ENCODE results near the gene CCDC167.

The CCDC167 gene

DNA sequence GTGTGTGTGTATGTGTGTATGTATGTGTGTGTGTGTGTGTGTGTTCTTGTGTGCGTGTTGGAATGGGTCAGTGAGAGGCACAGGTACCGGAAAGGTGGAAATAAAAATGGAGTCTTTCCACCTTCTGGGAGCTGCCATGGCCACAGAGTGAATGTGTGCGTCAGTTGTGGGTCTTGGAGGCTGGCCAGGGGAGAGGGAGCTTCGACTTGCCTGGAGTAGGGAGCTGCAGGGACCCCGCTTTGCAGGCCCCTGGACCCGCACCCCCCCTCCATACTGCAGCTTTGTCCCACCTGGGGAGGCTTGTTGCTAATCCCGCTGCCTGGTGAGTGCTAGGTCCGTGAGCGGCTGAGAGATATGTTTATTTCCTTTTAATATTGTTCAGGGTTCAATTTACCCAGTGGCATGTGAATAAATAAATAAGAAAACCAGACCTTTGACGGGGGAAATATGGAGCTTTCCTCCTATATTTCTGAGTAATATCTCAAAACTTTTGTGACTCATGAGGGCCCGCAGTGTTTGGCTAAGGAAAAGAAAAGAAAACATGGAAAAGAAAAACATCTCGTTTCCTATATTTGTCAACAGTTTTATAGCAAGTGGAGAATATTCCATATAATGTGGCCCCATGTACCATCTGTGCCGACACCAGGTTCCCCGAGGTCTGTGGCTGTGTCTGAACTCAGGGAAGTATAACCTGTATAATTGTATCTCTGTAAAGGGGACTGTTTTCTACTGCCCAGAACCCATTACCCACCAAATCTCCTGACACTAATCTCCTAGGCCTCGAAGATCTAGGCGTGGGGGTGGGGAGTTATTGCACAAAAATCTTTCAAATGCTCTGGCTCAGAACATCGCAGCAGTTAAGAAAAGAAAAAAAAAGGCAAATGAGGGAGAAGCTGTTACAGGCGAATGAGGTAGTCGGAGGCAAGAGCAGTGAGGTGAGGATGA is 24.6 kb upstream of the CCDC167 start:
- H3K4me2 ChIP-seq: no peak overlapping the region

DNA sequence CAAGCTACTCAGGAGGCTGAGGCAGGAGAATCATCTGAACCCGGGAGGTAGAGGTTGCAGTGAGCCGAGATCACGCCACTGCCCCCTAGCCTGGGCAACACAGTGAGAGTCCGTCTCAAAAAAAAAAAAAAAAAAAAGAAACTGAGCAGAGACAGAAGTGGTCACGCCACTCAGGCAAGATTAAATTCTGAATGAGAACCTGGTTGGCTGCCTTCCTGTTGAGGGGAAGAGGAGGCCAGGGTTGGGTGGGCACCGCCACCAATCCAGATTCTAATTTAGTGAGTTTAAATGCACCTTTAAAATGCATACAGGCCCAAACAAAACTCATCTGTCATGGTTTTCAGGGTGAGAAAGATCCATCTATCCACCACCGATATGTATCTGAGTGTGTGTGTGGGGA is 23.7 kb upstream of the CCDC167 start:
- no peaks in the 10 kb centered on the region for H3K36me3 ChIP-seq
- no peaks in the 10 kb centered on the region for H3K27me3 ChIP-seq
- H3K9ac ChIP-seq: no peak overlapping the region
- peaks cover 0 to 8% (median 6%) of the 10 kb centered on the region in 11 experiments; a peak in 10 of 22 replicates for H3K9me3 ChIP-seq (replicated peaks in 1 of 11)
- peaks cover 17 to 56% (median 47%) of the 10 kb centered on the region in 10 experiments for H3K4me1 ChIP-seq
- no peak overlapping the region for H3K4me3 ChIP-seq
- peaks cover 0 to 19% (median 0%) of the 10 kb centered on the region in 11 experiments; a peak in 5 of 22 replicates for H4K20me1 ChIP-seq
- TF ChIP-seq Cebpa-rat (IDR thresholded peaks at IDR 0.05): no peak
- H3K27ac ChIP-seq: no peak overlapping the region
- peak overlapping the region in 9 of 11 experiments; percentile 13 to 93 (median 85); a peak in 17 of 22 replicates for H3K4me2 ChIP-seq

More for the DNA sequence above, 24.6 kb upstream of the CCDC167 start:
- Histone ChIP-seq H3K27me3 (no peaks in the 10 kb centered on the region), H3K9me3 (replicated peaks in 1 of 11) (peaks cover 0 to 4% (median 3%) of the 10 kb centered on the region in 11 experiments; a peak in 10 of 22 replicates), H3K27ac (no peak overlapping the region), H3K36me3 (no peaks in the 10 kb centered on the region), H3K4me3 (no peak overlapping the region), H3K4me1 (peaks cover 16 to 47% (median 39%) of the 10 kb centered on the region in 10 experiments), H3K9ac (no peak overlapping the region), H4K20me1 (peaks cover 0 to 19% (median 0%) of the 10 kb centered on the region in 11 experiments; a peak in 5 of 22 replicates)
- TF ChIP-seq Cebpa-rat (IDR thresholded peaks at IDR 0.05): no peak

DNA sequence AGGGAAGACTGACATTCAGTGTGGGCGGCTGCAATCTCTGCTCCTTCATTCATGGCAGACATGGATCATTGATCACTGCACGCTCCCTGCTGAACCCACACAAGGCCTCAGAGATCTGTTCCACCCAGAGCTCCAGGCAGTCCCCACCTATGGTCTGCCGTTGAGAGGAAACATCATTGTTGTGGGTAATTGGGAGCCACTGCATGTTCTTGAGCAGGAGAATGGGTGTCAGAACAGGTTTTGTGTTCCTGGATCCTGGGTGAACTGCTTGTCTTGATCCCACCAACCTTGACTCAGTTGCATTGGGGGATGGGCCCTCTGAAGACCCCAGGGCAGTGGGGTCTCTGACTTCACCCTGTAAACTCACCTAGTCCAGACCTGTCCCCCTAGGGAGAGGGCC is 23.1 kb upstream of the CCDC167 start:
- H3K36me3 ChIP-seq: no peaks in the 10 kb centered on the region
- TF ChIP-seq Cebpa-rat (IDR thresholded peaks at IDR 0.05): no peak
- no peak overlapping the region for H3K9ac ChIP-seq
- H3K27ac ChIP-seq: no peak overlapping the region
- no peak overlapping the region for H3K4me3 ChIP-seq
- peaks cover 0 to 8% (median 6%) of the 10 kb centered on the region in 11 experiments; a peak in 10 of 22 replicates for H3K9me3 ChIP-seq (replicated peaks in 1 of 11)
- peaks cover 23 to 62% (median 53%) of the 10 kb centered on the region in 10 experiments for H3K4me1 ChIP-seq
- no peaks in the 10 kb centered on the region for H3K27me3 ChIP-seq
- H4K20me1 ChIP-seq: peaks cover 0 to 19% (median 0%) of the 10 kb centered on the region in 11 experiments; a peak in 4 of 22 replicates
- H3K4me2 ChIP-seq: peak overlapping the region in 9 of 11 experiments; percentile 13 to 93 (median 85); a peak in 16 of 22 replicates

DNA sequence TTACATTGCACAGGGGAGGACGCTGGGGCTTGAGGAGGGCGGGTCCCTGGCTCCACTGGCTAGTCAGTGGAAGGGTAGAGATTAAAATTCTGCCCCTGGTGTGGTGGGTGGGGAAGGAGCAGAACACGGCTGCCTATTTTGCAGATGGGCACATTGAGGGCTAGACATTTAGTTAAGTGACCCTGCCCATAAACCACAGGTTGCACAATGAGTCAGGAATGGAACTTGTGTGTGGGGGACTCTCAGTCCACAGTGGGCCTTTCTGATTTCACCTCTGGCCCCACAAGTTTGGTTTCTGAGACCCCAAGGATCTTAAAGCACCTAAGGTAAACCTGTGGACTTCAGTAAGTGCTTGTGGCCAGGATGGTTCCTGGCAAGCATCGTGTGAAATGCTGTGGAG is 22.0 kb upstream of the CCDC167 start:
- H4K20me1 ChIP-seq: peaks cover 0 to 19% (median 0%) of the 10 kb centered on the region in 11 experiments; a peak in 4 of 22 replicates
- peaks cover 0 to 8% (median 6%) of the 10 kb centered on the region in 11 experiments; a peak in 10 of 22 replicates for H3K9me3 ChIP-seq (replicated peaks in 1 of 11)
- H3K4me3 ChIP-seq: no peak overlapping the region
- H3K27ac ChIP-seq: peak overlapping the region in 6 of 11 experiments; percentile 16 to 55 (median 42); a peak in 9 of 22 replicates
- no peak for TF ChIP-seq Cebpa-rat (IDR thresholded peaks at IDR 0.05)
- H3K27me3 ChIP-seq: no peaks in the 10 kb centered on the region
- peak overlapping the region; percentile 40 to 93 (median 85); a peak in 20 of 22 replicates for H3K4me2 ChIP-seq
- no peaks in the 10 kb centered on the region for H3K36me3 ChIP-seq
- peak overlapping the region in 7 of 11 experiments; percentile 4 to 42 (median 24); a peak in 6 of 22 replicates for H3K9ac ChIP-seq
- H3K4me1 ChIP-seq: peaks cover 34 to 73% (median 65%) of the 10 kb centered on the region in 10 experiments

DNA sequence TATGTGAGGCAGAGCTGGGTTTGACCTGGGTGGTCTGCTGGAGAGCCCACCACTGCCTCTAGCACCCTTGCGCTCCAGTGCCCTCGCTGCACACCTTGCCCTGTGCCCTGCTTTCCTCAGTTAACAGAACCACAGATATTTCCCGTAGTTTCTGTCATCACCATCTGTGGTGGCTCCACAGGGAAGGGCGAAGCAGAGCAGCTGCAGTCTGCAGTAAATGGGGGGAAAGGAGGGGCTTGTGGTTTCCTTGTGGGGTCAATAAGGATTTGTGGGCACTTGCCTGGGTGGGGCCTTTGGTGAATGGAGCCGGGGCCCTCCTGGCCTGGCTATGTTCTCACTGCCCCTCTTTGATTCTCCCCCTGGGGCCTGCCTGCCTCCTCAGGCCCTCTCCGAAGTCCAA is 21.2 kb upstream of the CCDC167 start:
- no peak; a peak in 1 of 22 replicates for TF ChIP-seq Cebpa-rat (IDR thresholded peaks at IDR 0.05)
- peak overlapping the region in 8 of 11 experiments; percentile 16 to 57 (median 42); a peak in 10 of 22 replicates for H3K27ac ChIP-seq
- peaks cover 0 to 8% (median 6%) of the 10 kb centered on the region in 11 experiments; a peak in 10 of 22 replicates for H3K9me3 ChIP-seq (replicated peaks in 1 of 11)
- peak overlapping the region in 8 of 11 experiments; percentile 4 to 42 (median 24); a peak in 9 of 22 replicates for H3K9ac ChIP-seq
- 0 out of 20 replicates have a peak overlapping the region, but pooled peaks of 1 of the 10 experiments have one; percentile 6 for H3K4me3 ChIP-seq
- H3K4me2 ChIP-seq: peak overlapping the region; percentile 40 to 93 (median 85)
- H3K36me3 ChIP-seq: no peaks in the 10 kb centered on the region
- H4K20me1 ChIP-seq: peaks cover 0 to 19% (median 0%) of the 10 kb centered on the region in 11 experiments; a peak in 4 of 22 replicates
- H3K4me1 ChIP-seq: peaks cover 42 to 81% (median 72%) of the 10 kb centered on the region in 10 experiments
- no peaks in the 10 kb centered on the region for H3K27me3 ChIP-seq

DNA sequence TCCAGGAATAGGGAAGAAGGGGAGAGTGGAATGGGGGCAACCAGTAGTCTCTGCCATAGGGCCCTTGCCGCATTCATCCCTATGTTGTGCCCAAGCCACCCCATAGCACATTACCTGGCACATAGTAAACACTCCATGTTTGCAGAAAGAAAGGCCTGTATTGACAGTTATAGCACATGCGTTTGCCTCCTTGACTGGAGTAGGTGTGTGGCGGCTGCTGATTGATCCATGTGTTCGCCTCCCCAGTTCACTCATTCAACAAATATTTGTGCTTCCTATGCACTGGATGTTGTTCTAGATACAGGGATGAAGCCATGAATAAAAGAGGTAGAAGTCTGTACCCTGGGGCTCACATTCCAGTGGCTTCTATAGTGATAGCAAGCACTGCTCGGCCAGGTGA is 19.8 kb upstream of the CCDC167 start:
- TF ChIP-seq Cebpa-rat (IDR thresholded peaks at IDR 0.05): no peak
- H3K27me3 ChIP-seq: no peaks in the 10 kb centered on the region

DNA sequence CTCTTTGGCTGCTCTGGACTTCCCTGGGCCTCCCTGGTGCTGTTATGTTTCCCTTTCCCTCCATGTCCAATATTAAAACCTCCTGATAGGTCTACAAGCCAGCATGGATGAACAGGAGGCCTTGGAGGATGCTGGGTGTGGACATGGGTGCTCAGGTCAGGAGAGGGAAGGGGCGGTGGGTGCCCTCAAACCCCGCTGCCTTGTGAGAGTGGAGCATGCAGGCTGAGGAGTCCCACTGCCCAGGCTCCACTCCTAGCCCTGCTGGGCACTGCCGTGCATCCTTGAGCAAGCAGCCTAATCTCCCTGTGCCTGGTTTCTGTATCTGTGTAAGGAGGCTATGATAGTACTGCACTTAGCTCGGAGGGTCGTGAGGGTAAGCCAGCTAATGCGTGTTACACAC is 18.4 kb upstream of the CCDC167 start:
- Histone ChIP-seq H3K4me1 (peaks cover 70 to 100% (median 95%) of the 10 kb centered on the region in 10 experiments), H3K27ac (peak overlapping the region in 9 of 11 experiments; percentile 76 to 96 (median 87); a peak in 18 of 22 replicates), H3K4me2 (peak overlapping the region; percentile 70 to 99 (median 96)), H3K36me3 (no peaks in the 10 kb centered on the region), H3K9ac (peak overlapping the region in 9 of 11 experiments; percentile 54 to 85 (median 81); a peak in 17 of 22 replicates), H4K20me1 (peaks cover 0 to 11% (median 0%) of the 10 kb centered on the region in 11 experiments; a peak in 3 of 22 replicates), H3K4me3 (peak overlapping the region in 5 of 10 experiments; percentile 0 to 53 (median 47); a peak in 3 of 20 replicates), H3K9me3 (replicated peaks in 1 of 11) (peaks cover 0 to 8% (median 6%) of the 10 kb centered on the region in 11 experiments; a peak in 10 of 22 replicates), H3K27me3 (no peaks in the 10 kb centered on the region)
- TF ChIP-seq Cebpa-rat (IDR thresholded peaks at IDR 0.05): no peak

More for the DNA sequence above, 19.8 kb upstream of the CCDC167 start:
- Histone ChIP-seq H3K36me3 (no peaks in the 10 kb centered on the region), H4K20me1 (peaks cover 0 to 15% (median 0%) of the 10 kb centered on the region in 11 experiments; a peak in 3 of 22 replicates), H3K4me3 (no peak overlapping the region), H3K4me1 (peaks cover 56 to 96% (median 87%) of the 10 kb centered on the region in 10 experiments), H3K9me3 (replicated peaks in 1 of 11) (peaks cover 0 to 8% (median 6%) of the 10 kb centered on the region in 11 experiments; a peak in 10 of 22 replicates), H3K4me2 (peak overlapping the region in 8 of 11 experiments; percentile 87 to 99 (median 97); a peak in 10 of 22 replicates), H3K9ac (no peak overlapping the region), H3K27ac (peak overlapping the region in 3 of 11 experiments; percentile 3 to 96 (median 93); a peak in 5 of 22 replicates)

DNA sequence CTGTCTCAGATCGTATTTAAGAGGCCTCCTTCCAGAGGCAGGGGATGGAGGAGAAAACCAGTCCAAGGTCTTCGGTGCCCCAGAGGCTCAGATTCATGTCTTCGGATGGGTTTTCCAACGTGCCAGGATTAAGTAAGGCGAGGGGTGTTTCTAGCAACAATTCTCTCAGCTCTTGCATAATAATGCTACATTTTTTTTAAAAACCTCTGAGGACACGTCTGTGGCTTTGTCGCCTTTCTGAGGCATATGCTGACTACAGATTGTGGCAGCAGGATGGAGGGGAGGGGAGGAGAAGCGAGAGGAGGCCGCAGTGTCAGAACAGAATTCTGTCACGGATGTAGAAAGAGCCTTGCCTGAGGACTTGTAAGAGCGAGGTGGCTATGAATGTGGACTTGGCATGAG is 17.7 kb upstream of the CCDC167 start:
- H4K20me1 ChIP-seq: peaks cover 0 to 9% (median 0%) of the 10 kb centered on the region in 11 experiments; a peak in 3 of 22 replicates
- peak overlapping the region in 10 of 11 experiments; percentile 29 to 85 (median 80); a peak in 19 of 22 replicates for H3K9ac ChIP-seq
- H3K4me3 ChIP-seq: peak overlapping the region in 8 of 10 experiments; percentile 24 to 53 (median 52); a peak in 13 of 20 replicates
- peak in 10 of 11 experiments; percentile 49 to 98 (median 91); a peak in 19 of 22 replicates for TF ChIP-seq Cebpa-rat (IDR thresholded peaks at IDR 0.05)
- peaks cover 77 to 100% (median 95%) of the 10 kb centered on the region in 10 experiments for H3K4me1 ChIP-seq
- H3K27me3 ChIP-seq: no peaks in the 10 kb centered on the region
- peaks cover 0 to 8% (median 6%) of the 10 kb centered on the region in 11 experiments; a peak in 10 of 22 replicates for H3K9me3 ChIP-seq (replicated peaks in 1 of 11)
- peak overlapping the region; percentile 70 to 99 (median 96) for H3K4me2 ChIP-seq
- H3K27ac ChIP-seq: peak overlapping the region in 10 of 11 experiments; percentile 31 to 96 (median 87); a peak in 19 of 22 replicates
- H3K36me3 ChIP-seq: no peaks in the 10 kb centered on the region

Data from BLaER1 treated with 17β-estradiol and CSF1 and Interleukin-3, amounts not matched to agents 10 nM and 100 nM (cell line).